Muscle of arm (tissue), 12 donors: ENCODE measurements around the gene PRIMA1. TPM values are rescaled to one million over a fixed set of nuclear protein-coding genes. Genes with fewer than 3 reads are reported as not detected.

Experiments used
- DNase-seq: peaks from one replicate; pipeline ENCODE4 v3.0.0-alpha.2; 2013
- polyA plus RNA-seq, 12 donors: library from polyadenylated mRNA; unstranded; fragments of 120-200 nt; gene quantifications; one replicate each; pipeline ENCODE4 v1.2.1, GENCODE V29; 2013; ENCODE audit not compliant: insufficient read length in 12 of 12

The PRIMA1 gene
- polyA plus RNA-seq, 12 donors, result 2.0 to 7.5 (median 3.9) TPM; not detected in 1

DNA sequence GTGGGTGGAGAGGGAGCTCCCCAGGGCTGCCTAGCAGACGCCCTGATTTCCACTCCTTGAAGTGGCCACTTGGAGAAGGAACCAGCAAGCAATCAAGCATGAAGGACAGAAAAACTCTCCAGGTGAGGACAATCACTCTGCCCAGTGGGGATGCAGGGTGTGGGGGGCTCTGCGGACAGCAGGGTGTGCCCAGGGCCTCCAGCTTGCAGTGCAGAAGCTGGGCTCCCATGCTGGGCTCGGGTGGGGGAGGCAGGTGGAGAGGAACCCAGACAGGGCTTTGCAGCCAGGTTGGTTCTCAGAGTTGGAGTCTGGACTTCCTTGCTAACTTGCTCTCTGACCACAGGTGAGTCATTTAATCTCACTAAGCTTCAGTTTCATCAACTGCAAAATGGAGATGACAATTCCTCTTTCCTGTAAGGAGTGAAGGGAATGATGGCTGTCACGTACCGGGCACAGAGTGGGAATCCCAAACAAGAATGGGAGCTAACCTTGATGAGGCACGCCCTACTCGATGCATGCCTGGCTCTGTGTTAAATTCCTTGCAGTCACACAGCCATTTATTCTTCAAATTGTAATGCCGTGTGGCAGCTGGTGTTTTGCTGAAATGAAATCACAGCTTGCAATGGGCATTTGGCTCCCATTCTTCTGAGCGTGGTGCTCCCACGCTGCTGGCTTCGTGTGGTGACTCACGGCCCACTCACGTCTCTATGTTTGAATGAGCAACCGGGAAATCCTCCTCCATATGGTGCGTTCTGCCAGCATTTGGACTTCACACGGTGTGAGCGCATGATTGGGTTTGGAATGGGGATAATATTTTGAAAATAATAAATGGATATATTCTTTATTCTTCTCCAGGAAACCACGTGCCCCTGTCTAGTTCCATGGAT, 75.2 kb downstream of the PRIMA1 start:
- no peak for DNase-seq

DNA sequence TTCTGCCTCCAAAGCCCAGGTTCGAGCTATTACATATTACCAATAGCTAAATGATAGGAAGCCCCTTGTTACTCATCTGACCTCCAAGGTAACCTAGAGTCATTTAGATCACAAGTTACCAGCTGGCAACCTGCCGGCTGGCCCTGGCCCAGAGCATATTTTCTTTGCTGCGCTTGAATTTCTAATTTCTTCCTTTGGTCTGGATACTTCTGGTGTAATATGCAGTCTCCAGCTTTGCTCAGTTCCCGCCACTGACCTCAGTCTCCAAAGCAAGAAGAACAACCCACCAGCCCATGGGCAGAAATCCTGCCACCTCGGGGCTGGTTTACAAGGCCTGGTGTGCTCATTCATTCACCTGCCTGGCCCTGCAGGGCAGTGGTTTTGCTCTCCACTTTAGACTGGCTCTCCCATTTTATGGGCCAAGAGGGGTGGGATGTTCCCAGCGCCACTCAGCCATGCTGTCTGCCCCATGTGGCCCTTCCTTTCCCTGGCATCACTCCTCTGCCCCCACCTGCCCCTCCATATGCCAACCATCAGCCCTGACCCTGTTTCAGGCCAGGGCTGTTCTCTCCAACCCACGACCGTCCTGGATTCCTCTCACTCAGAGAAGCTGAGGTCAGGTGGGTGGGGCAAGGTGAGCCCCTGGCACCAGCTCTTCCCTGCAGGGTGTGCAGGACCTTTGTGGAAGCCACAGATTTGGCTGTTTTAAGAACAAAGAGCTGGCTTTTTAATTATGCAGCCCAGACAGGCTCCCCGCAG, 76.0 kb downstream of the PRIMA1 start:
- DNase-seq, result no peak

GRCh38 chr14:93709249-93709648, 79.0 kb downstream of the PRIMA1 start:
- DNase-seq, result no peak

- no peak for DNase-seq
These were observed 79.5 kb downstream of the PRIMA1 start for GRCh38 chr14:93708800-93709199.

- no peak for DNase-seq
These were observed 80.0 kb downstream of the PRIMA1 start for GRCh38 chr14:93708311-93708734.

DNA sequence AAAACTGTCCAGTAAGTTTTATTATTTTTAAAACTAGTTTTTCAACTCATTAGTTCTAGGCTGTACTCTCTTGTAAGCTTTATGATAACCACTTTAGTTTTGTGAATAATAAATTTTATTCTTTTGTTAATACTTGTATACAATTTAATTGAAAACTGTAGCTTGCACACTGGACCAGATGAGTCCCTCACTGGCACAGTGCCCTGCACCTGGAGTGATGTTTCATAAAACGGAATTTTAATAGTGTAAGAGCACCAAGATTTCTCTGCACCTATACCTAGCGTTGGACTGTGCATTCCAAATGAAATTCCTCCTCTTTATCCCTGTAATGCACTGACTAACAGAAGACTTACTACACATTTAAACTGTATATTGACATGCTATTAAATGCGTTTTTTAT, 80.8 kb downstream of the PRIMA1 start:
- no peak for DNase-seq

DNA sequence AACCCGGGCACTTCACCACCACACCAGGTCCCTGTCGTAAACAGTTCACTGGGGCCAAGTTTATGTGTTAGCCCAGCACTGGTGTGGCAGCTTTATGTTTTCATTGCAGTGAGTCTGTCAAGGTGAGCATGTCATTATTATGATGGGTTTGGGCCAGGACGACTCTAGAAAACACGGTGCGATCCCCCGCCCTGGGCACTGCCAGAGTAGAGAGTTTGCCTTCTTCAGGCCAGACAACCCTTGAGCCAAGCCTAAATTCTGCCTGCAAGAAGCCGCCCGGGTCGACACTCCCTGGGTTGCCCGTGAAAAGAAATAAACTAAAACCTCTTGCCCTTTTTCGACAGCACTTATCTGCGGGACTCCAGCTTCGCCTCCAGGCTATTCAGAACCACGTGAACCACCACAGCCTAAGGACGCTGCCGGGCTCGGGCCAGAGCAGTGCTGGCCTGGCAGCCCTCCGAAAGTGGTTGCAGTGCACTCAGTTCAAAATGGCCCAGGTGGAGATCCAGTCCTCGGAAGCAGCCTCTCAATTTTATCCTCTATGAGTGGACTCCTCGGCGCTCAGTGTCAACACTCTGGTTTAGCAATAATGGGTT, 81.8 kb downstream of the PRIMA1 start:
- no peak for DNase-seq

GRCh38 chr14:93705513-93706156, 82.7 kb downstream of the PRIMA1 start:
- DNase-seq, result no peak

- no peak for DNase-seq
These were observed 84.3 kb downstream of the PRIMA1 start for GRCh38 chr14:93703941-93704340.

- no peak for DNase-seq
These were observed 85.3 kb downstream of the PRIMA1 start for GRCh38 chr14:93702946-93703345.

DNA sequence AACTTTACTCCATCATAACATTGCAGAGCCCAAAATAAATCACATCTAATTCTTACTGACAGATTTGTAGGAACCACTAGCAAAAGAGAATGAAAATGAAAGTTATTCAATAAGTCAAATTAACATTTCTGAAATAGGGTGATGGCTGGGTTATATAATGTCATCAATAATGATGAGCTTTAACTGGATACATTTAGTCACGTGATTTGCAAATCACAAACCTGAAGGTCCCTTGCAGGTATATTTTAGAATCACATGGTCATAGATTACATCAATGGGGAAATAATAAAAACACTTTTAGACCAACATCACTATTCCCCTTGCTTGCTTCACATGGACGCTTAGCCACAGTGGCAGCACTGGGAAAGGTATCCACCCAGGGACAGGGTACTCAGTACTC, 86.7 kb downstream of the PRIMA1 start:
- no peak for DNase-seq

DNA sequence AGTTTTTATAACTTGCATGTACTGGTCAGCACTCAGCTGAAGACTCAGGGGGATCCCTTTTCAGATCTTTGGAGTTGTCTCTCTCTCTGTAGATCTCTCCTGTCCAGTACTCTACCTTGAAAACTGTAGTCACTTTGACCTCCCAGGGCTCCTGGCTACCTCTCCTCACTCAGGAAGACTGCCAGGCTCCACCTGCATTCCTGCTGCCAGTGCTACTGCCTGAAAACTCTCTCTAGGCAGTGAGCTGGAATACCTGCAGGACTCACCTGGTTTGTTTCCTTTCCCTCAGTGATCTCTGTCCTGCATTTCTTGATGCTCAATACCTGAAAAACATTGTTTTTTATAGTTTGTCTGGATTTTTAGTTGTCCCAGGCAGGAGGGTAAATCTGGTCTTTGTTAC, 87.4 kb downstream of the PRIMA1 start:
- no peak for DNase-seq

- no peak for DNase-seq
These were observed 94.4 kb downstream of the PRIMA1 start for GRCh38 chr14:93693914-93694313.

DNA sequence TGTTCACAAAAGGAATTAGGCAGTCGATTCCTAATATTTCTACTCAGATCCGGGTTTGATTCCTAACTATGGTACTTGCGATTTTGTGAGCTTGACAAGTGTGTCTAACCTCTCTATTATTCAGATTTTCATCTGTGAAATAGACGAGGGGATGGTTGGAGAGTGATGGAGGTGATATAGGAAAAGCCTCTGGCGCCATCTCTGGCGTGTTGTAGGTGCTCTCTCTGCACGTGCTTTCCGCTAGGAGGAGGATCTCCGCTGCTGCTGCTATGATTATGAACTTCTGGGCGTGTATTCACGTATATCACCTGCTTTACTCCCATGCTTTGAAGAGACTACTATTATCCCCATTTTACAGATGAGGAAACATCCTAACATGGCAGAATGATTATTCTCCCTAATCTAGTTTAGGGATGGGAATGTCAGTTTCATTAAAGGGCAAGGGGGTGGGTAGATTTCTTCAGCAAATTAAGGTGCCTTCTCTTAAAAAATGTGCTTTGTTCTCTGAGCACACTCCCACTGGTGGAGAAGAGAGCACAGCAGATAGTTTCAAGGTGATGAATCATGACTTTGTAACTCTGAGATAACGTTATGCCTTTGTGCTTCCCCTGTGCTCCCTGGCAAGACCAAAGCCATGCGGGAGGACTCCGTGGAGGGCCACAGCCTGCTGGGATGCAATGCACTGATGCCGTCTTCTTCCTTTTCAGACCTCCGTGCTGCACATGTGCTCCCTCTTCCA, 97.1 kb downstream of the PRIMA1 start:
- no peak for DNase-seq

GRCh38 chr14:93690146-93690545, 98.1 kb downstream of the PRIMA1 start:
- no peak for DNase-seq

- no peak for DNase-seq
These were observed 99.5 kb downstream of the PRIMA1 start for GRCh38 chr14:93688820-93689219.

DNA sequence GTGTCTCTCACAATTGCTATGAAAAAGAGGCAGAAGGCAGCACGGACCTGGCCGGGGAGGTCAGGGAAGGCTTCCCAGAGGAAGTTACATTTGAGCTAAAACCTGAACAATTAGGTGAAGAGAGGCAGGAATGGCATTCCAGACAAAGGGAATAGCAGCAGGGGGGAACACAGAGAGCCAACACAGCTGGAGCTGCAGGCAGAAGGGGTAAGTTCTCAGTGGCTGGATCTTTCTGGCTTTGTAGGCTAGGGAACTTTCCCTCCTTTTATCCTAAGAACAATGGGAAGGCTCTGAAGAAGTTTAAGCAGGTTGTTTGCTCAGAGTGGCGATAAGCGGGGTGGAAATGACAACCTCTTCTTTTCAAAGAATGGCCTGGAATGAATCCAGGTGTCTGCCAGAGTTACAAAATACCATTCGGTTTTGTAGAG, 100.0 kb downstream of the PRIMA1 start:
- no peak for DNase-seq

- no peak for DNase-seq
These were observed 102.0 kb downstream of the PRIMA1 start for GRCh38 chr14:93686268-93686667.

- no peak for DNase-seq
These were observed 103.0 kb downstream of the PRIMA1 start for GRCh38 chr14:93685121-93685895.

GRCh38 chr14:93683226-93683625, 105.1 kb downstream of the PRIMA1 start:
- DNase-seq, result peak; percentile 13

DNA sequence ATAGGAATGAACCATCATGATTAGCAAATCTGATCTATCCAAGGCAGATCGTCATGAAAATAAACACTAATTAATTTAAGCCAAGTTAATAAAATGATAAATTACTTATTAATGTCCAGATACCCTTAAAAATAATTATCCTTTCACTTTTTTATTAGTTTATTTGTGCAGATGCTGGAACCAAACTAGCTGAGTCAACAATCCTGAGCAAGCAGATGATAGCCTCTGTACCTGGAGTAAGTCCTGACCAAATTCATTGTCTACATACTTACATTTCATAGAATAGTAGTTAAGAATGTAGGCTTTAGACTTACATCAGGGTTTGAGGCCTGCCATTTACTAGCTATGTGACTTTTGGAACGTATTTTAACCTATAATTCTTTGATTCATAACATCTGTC, 105.8 kb downstream of the PRIMA1 start:
- no peak for DNase-seq
